ENCODE results near the gene REEP6. TPM values are rescaled to one million over a fixed set of nuclear protein-coding genes. Genes with fewer than 3 reads are reported as not detected.

Gene REEP6
- total and polyA plus RNA-seq, 2 of the 4 experiments (the other 2 are of a cell fraction), result 1.3 to 2.2 TPM

- ChIA-PET CTCF (no interaction called here), POLR2A (ENCODE audit: unreplicated experiment) (no interaction called here)
- no peak overlapping the region for H2AFZ ChIP-seq (replicated peaks; ENCODE audit: low read length, poor library complexity)
- H3K4me1 ChIP-seq (ENCODE audit: control insufficient read depth, insufficient read depth, low read length), result peaks cover 18% of the 10 kb centered on the region
- DNase-seq, result peak; percentile 35
- intact Hi-C loops (cut with micrococcal nuclease), result no loop called here
- no peak overlapping the region for H3K14ac ChIP-seq (replicated peaks; ENCODE audit: low read depth, low read length)
- dilution Hi-C loops (cut with HindIII; ENCODE audit: low sequenced_read_pairs, unreplicated experiment), result no loop called here
- H4K8ac ChIP-seq (ENCODE audit: low read depth in 2 of 2, low read length in 2 of 2), result no peak overlapping the region
- H3K27ac ChIP-seq (ENCODE audit: insufficient read depth, low read length), result no peak overlapping the region
- no peak overlapping the region for H3K23ac ChIP-seq (ENCODE audit: low read depth, low read length)
- 0 out of 2 replicates have a peak, but pooled peaks cover 3% of the 10 kb centered on the region for H3K9me1 ChIP-seq (ENCODE audit: insufficient read depth, low read length)
- no peak overlapping the region for H3K4ac ChIP-seq (ENCODE audit: low read depth, low read length)
- H3K18ac ChIP-seq (ENCODE audit: low read depth, low read length), result no peak overlapping the region
- in situ Hi-C loops (cut with MboI; ENCODE audit: low sequenced_read_pairs), result no loop called here
- no peak for TF ChIP-seq RCOR1 (IDR thresholded peaks at IDR 0.05; ENCODE audit: insufficient replicate concordance, low read length)
- no peak for TF ChIP-seq NFE2L2 (IDR thresholded peaks at IDR 0.05; ENCODE audit: low read depth, low read length)
- TF ChIP-seq MAFK (IDR thresholded peaks at IDR 0.05; ENCODE audit: low read depth, low read length), result no peak
- TF ChIP-seq POLR2A (IDR thresholded peaks at IDR 0.05; ENCODE audit: low read depth, low read length), result no peak
- TF ChIP-seq BHLHE40 (IDR thresholded peaks at IDR 0.05; ENCODE audit: low read depth, low read length), result no peak
- TF ChIP-seq CHD1 (IDR thresholded peaks at IDR 0.05; ENCODE audit: low read depth, low read length), result no peak
- TF ChIP-seq RAD21 (IDR thresholded peaks at IDR 0.05; ENCODE audit: low read length), result no peak
- no peak for TF ChIP-seq CEBPB (IDR thresholded peaks at IDR 0.05; ENCODE audit: low read depth, low read length)
- no peak for TF ChIP-seq MAZ (IDR thresholded peaks at IDR 0.05; ENCODE audit: borderline replicate concordance, low read depth, low read length)
- TF ChIP-seq MXI1 (IDR thresholded peaks at IDR 0.05; ENCODE audit: borderline replicate concordance, low read depth, low read length), result no peak
- TF ChIP-seq USF2 (IDR thresholded peaks at IDR 0.05; ENCODE audit: low read depth, low read length), result no peak
- H3K4me2 ChIP-seq (ENCODE audit: low read depth, low read length), result no peak overlapping the region
- H3K36me3 ChIP-seq (ENCODE audit: control insufficient read depth, insufficient read depth, low read length), result peaks cover 9% of the 10 kb centered on the region
- H4K20me1 ChIP-seq (ENCODE audit: insufficient read depth, low read length), result peaks cover 69% of the 10 kb centered on the region
- H4K91ac ChIP-seq (ENCODE audit: insufficient read depth, low read depth, low read length), result no peak overlapping the region
- H3K4me3 ChIP-seq (ENCODE audit: insufficient read depth, low read depth, low read length), result no peak overlapping the region
- no peak overlapping the region for H2BK15ac ChIP-seq (ENCODE audit: low read depth, low read length)
- H3K56ac ChIP-seq (ENCODE audit: extremely low read depth, insufficient read depth, low read length), result no peak overlapping the region
- H3K79me1 ChIP-seq (ENCODE audit: low read depth in 1 of 2, low read length in 2 of 2), result peaks cover 10 to 54% of the 10 kb centered on the region in 2 experiments
- no TSS peak for BruUV-seq (replicated peaks)
- no peak overlapping the region for H2AK5ac ChIP-seq (ENCODE audit: low read depth, low read length)
- no peak overlapping the region for H2BK20ac ChIP-seq (ENCODE audit: low read depth, low read length)
- no peak for ATAC-seq (ENCODE audit: low read depth)
- H2BK5ac ChIP-seq (ENCODE audit: low read depth, low read length, poor library complexity, severe bottlenecking), result no peak overlapping the region
- no peak overlapping the region for H3K9ac ChIP-seq (ENCODE audit: low read depth, low read length)
- no peak overlapping the region for H2AK9ac ChIP-seq (replicated peaks; ENCODE audit: low read depth, low read length, poor library complexity)
- 68% methylated on average over 9 of the region's 31 CpGs; no CpG with 5 or more reads in 1 of the 2 experiments for WGBS, 2 experiments (ENCODE audit: extremely low coverage in 2 of 2, insufficient read length in 1 of 2)
- no peaks in the 10 kb centered on the region for H3K9me3 ChIP-seq (ENCODE audit: control insufficient read depth, insufficient read depth, low read length)
- peaks cover 36% of the 10 kb centered on the region for H3K27me3 ChIP-seq (ENCODE audit: control insufficient read depth, insufficient read depth, low read length)
- no peak overlapping the region for H2BK120ac ChIP-seq (ENCODE audit: low read depth, low read length)
- H4K5ac ChIP-seq (ENCODE audit: low read depth, low read length), result no peak overlapping the region
Measured at GRCh38 chr19:1474011-1474764, 16.8 kb upstream of the REEP6 start.
